Calu3 (cell line): Measurements from ENCODE around the gene MOB3C. TPM values are rescaled to one million over a fixed set of nuclear protein-coding genes. Genes with fewer than 3 reads are reported as not detected.

Experiments
- BruUV-seq: library from RNA; stranded (reverse); fragments of 400-500 nt; replicated peaks from 2 replicates; lab custom pipeline; 2021; lab: Mats Ljungman, UMichigan
- CTCF ChIA-PET: fragments of 300-600 bp; sonication (Branson Sonifier 250); formaldehyde crosslinking; loops from one replicate; lab custom pipeline; 2022; ENCODE audit warnings: antibody characterized with exemption; lab: Charles Lee
- DNase-seq: peaks from one replicate; pipeline ENCODE4 v3.0.0; 2022
- H3K27ac Mint-ChIP-seq: one replicate; pipeline ENCODE4 v1.8.0; 2022; ENCODE audit warnings: mixed read lengths; ENCODE audit not compliant: unreplicated experiment
- H3K27me3 Mint-ChIP-seq: one replicate; pipeline ENCODE4 v1.8.0; 2022; ENCODE audit warnings: mixed read lengths; ENCODE audit not compliant: unreplicated experiment
- H3K36me3 Mint-ChIP-seq: one replicate; pipeline ENCODE4 v1.8.0; 2022; ENCODE audit warnings: mild to moderate bottlenecking, moderate library complexity, mixed read lengths; ENCODE audit not compliant: insufficient read depth, unreplicated experiment
- H3K4me1 Mint-ChIP-seq: one replicate; pipeline ENCODE4 v1.8.0; 2022; ENCODE audit warnings: mild to moderate bottlenecking, low read depth, mixed read lengths; ENCODE audit not compliant: unreplicated experiment
- H3K4me3 Mint-ChIP-seq: one replicate; pipeline ENCODE4 v1.8.0; 2022; ENCODE audit warnings: mild to moderate bottlenecking, low read depth, moderate library complexity, mixed read lengths; ENCODE audit not compliant: unreplicated experiment
- H3K9me3 Mint-ChIP-seq: one replicate; pipeline ENCODE4 v1.8.0; 2022; ENCODE audit warnings: low read depth, mixed read lengths; ENCODE audit not compliant: unreplicated experiment
- intact Hi-C: fragments of 100-400 bp; cut with micrococcal nuclease; formaldehyde crosslinking; loops from one replicate; pipeline ENCODE4 v1.10.0; 2022; ENCODE audit not compliant: unreplicated experiment
- total RNA-seq: library from RNA; stranded (reverse); gene quantifications from 2 replicates; pipeline ENCODE4 v1.2.3, GENCODE V29; 2022
- TF ChIP-seq, protein P1 (sequence below): fragments of 200-600 bp; IDR thresholded peaks from one replicate; pipeline ENCODE4 v1.8.0; 2022; ENCODE audit warnings: antibody characterized with exemption; ENCODE audit not compliant: unreplicated experiment

The MOB3C gene
- total RNA-seq, 1 experiment from 2014 or later = 8.3 TPM

DNA sequence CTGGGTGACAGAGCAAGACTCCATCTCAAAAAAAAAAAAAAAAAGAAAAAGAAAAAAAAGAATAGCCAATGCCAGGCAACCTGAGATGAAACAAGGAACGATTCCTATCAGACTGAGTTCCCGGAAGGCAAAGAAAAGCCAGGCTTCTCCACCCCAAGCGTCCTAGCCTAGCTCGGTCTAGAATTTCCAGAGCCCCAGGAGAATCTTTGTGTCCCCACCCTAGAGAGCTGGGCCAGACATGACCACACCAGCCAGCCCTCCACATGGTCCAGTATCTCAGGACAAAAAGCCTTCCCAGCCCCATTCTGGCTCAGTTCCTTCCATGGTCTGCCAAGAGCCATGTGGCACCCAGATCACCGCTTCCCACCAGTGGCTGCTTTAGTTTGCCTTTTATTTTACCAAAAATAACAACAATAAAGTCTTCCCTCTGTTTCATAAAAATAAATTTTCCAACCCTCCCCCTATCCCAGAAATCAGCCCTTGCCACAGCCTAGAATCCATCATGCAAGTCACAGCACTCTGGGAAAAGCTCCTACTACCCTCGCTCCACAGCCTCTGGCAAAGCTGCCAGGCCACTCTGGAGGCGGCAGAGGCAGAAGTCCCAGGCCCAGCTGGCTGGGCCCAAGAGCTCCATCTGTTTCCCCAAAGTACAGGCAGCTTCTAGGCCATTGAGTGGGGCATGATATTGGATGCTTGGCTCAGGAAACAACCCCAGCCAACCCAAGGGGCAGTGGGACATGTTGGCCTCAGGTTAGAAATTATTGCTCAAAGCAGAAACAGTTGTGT, 9.1 kb downstream of the MOB3C start:
- no peaks in the 10 kb centered on the region for H3K9me3 Mint-ChIP-seq
- H3K4me1 Mint-ChIP-seq = no peaks in the 10 kb centered on the region
- intact Hi-C loops = no loop called here
- BruUV-seq = no TSS peak
- no peaks in the 10 kb centered on the region for H3K27me3 Mint-ChIP-seq
- TF ChIP-seq, protein P1, sequence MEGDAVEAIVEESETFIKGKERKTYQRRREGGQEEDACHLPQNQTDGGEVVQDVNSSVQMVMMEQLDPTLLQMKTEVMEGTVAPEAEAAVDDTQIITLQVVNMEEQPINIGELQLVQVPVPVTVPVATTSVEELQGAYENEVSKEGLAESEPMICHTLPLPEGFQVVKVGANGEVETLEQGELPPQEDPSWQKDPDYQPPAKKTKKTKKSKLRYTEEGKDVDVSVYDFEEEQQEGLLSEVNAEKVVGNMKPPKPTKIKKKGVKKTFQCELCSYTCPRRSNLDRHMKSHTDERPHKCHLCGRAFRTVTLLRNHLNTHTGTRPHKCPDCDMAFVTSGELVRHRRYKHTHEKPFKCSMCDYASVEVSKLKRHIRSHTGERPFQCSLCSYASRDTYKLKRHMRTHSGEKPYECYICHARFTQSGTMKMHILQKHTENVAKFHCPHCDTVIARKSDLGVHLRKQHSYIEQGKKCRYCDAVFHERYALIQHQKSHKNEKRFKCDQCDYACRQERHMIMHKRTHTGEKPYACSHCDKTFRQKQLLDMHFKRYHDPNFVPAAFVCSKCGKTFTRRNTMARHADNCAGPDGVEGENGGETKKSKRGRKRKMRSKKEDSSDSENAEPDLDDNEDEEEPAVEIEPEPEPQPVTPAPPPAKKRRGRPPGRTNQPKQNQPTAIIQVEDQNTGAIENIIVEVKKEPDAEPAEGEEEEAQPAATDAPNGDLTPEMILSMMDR = no peak
- CTCF ChIA-PET = no interaction called here
- H3K4me3 Mint-ChIP-seq = no peak overlapping the region
- no peak for DNase-seq
- peaks cover 18% of the 10 kb centered on the region for H3K36me3 Mint-ChIP-seq
- no peak overlapping the region for H3K27ac Mint-ChIP-seq

DNA sequence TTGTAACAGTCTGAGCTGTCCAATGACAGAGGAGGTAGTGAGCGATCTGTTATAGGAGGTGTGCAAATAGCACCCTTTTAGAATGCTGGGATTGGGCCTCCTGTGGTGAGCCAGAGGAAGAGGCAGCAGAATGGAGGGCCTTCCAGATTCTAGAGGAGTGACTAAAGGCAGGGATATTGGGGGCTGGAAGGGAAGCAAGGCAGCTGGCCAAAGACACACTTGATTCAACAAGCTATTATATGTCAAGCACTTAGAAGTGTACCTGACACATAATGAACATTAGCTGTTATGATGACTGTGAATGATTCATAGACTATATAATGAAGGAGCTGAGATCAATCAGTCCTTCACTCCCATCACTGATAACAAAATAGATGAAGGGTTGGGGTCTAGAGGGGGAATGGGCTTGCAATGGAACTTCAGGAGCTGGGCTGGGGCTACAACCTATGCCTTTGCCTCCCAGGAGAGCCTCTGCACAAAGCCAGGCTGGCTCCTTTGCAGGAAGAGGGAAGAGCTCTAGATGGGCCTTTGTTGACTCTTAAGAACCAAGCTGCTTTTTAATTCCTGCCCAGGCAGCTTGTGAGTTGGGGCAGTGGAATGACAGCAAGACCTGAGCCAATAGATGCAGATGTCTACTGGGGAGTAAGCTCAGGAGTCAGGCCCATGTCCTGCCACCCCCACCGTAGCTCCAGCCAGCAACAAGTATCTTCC, 10.2 kb downstream of the MOB3C start:
- no TSS peak for BruUV-seq
- CTCF ChIA-PET = no interaction called here
- Mint-ChIP-seq H3K36me3 (peaks cover 26% of the 10 kb centered on the region), H3K4me3 (no peak overlapping the region), H3K4me1 (peaks cover 8% of the 10 kb centered on the region), H3K27ac (no peak overlapping the region), H3K9me3 (no peaks in the 10 kb centered on the region), H3K27me3 (no peaks in the 10 kb centered on the region)
- intact Hi-C loops = no loop called here
- no peak for DNase-seq
- TF ChIP-seq, protein P1 = no peak

DNA sequence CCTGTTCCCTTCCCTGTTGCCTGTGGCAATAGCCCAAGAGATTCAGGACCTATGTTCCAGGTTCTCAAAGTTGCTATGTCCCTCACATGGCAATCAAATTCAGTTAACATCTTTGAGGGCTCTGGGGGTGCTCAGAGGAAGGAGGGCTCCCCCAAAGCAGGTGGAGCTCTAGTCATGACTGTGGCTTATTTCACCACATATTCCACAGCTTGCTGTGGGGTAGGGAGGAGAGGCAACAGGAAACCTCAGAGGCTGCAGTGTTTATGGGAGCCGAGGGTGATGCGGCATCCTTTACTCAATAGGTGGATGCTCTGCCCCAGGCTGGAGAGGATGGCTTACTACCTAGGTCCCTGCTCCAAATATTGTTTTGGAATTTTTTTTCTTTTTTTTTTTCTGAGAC, 11.4 kb downstream of the MOB3C start:
- CTCF ChIA-PET = interaction anchor here (0.6 to 2.5 kb wide), 2 partner anchors 9 to 234 kb away, joined by 6 to 10 read pairs; no protein-coding TSS in a partner anchor
- H3K4me1 Mint-ChIP-seq = peaks cover 11% of the 10 kb centered on the region
- TF ChIP-seq, protein P1 = no peak
- intact Hi-C loops = no loop called here
- peak overlapping the region; percentile 86 for H3K4me3 Mint-ChIP-seq
- H3K27me3 Mint-ChIP-seq = no peaks in the 10 kb centered on the region
- no peak overlapping the region for H3K27ac Mint-ChIP-seq
- H3K36me3 Mint-ChIP-seq = peaks cover 26% of the 10 kb centered on the region
- H3K9me3 Mint-ChIP-seq = no peaks in the 10 kb centered on the region
- BruUV-seq = no TSS peak
- no peak for DNase-seq

DNA sequence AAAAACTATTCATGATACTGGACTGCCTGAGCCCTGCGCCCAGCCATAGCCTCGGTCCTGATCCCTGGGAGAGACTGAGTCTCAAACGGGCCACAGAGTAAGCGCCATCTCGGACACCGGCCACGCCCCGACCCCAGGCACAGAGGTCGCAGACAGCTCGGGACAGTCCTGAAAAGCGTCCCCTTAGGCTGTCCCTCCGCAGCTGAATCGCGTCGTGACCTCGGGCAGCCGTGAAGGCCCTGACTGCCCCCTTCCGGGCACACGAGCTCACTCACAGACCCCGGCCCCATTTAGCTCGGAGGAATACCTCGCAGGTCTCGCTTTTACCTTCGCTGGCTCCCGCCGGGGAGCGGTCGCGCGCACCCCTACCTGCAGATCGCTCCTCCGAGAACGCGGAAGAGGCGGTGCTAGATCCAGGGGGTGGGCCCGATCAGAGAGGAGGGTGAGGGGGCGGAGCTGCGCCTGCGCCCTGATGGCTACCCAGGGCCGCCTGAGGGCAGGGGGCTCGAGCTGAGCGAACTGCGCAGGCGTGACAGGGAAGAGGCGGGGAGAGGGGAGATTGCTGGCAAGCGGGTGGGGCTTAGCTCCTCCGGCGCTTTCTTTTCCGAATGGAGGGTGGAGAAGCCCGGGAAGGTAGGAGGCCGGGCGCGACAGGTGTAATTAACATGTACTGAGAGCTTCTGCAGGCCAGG, 12.6 kb downstream of the MOB3C start, which contains the start of gene MKNK1:
TSS of gene MKNK1 (minus strand) at position 411 of the 692 bp plus-strand sequence. CDS start 20,941 bp downstream, outside the sequence.
- Mint-ChIP-seq H3K4me3 (peak within 1 kb of the TSS; percentile 86), H3K27ac (peak within 1 kb of the TSS; percentile 84), H3K27me3 (no peaks in the 10 kb centered on the region), H3K4me1 (peaks cover 18% of the 10 kb centered on the region), H3K36me3 (peaks cover 26% of the 10 kb centered on the region), H3K9me3 (no peaks in the 10 kb centered on the region)
- BruUV-seq = no TSS peak
- intact Hi-C loops = no loop called here
- TF ChIP-seq, protein P1 = no peak
- CTCF ChIA-PET = interaction anchor here (0.6 to 2.5 kb wide), 10 partner anchors 10 to 1373 kb away, joined by 3 to 10 read pairs (median 4); partner anchors contain the start of gene MOB3C
- peak; percentile 98 for DNase-seq
